HG03159 (cell line): ENCODE results near the gene CSNK2A1.
A peak's percentile ranks its signal among the peaks of the same experiment; 100 is the strongest.
"Not testable (repeated sequence)": the region's sequence is repeated elsewhere in the genome, so short reads cannot be mapped to it uniquely, and the experiment has no call there.

Experiments used
- ATAC-seq: cut with Tn5 transposase; IDR thresholded peaks from one replicate; pipeline ENCODE4 v1.9.1; 2021; ENCODE audit warnings: mild to moderate bottlenecking, moderate library complexity; ENCODE audit not compliant: unreplicated experiment

Gene CSNK2A1

GRCh38 chr20:461254-462198, 82.1 kb downstream of the CSNK2A1 start:
- peak; percentile 35 for ATAC-seq

GRCh38 chr20:460707-461106, 82.9 kb downstream of the CSNK2A1 start:
- ATAC-seq, result no peak

GRCh38 chr20:460180-460579, 83.4 kb downstream of the CSNK2A1 start:
- no peak for ATAC-seq

- no peak for ATAC-seq
Measured at GRCh38 chr20:458776-459175, 84.8 kb downstream of the CSNK2A1 start.

GRCh38 chr20:454951-455350, 88.6 kb downstream of the CSNK2A1 start:
- ATAC-seq, result no peak

GRCh38 chr20:452021-452420, 91.6 kb downstream of the CSNK2A1 start:
- ATAC-seq, result not testable (repeated sequence)

GRCh38 chr20:445514-446336, 97.9 kb downstream of the CSNK2A1 start:
- no peak for ATAC-seq

- no peak for ATAC-seq
Measured at GRCh38 chr20:444862-445426, 98.6 kb downstream of the CSNK2A1 start.

- ATAC-seq, result no peak
Measured at GRCh38 chr20:444117-444516, 99.5 kb downstream of the CSNK2A1 start.

- no peak for ATAC-seq
Measured at GRCh38 chr20:443223-443775, 100.3 kb downstream of the CSNK2A1 start.

GRCh38 chr20:440636-441035, 103.0 kb downstream of the CSNK2A1 start:
- ATAC-seq, result no peak

- no peak for ATAC-seq
Measured at GRCh38 chr20:440148-440547, 103.4 kb downstream of the CSNK2A1 start.

- ATAC-seq, result no peak
Measured at GRCh38 chr20:438571-439469, 104.8 kb downstream of the CSNK2A1 start.

- no peak for ATAC-seq
Measured at GRCh38 chr20:437787-438486, 105.7 kb downstream of the CSNK2A1 start.

- no peak for ATAC-seq
Measured at GRCh38 chr20:436476-436875, 107.1 kb downstream of the CSNK2A1 start.

- no peak for ATAC-seq
Measured at GRCh38 chr20:435558-435957, 108.0 kb downstream of the CSNK2A1 start.

GRCh38 chr20:434661-435419, 108.8 kb downstream of the CSNK2A1 start:
- ATAC-seq, result no peak

GRCh38 chr20:434221-434620, 109.4 kb downstream of the CSNK2A1 start:
- no peak for ATAC-seq
